ENCODE measurements around the gene MBD3L5. TPM values are rescaled to one million over a fixed set of nuclear protein-coding genes. Genes with fewer than 3 reads are reported as not detected.

The MBD3L5 gene
- total RNA-seq, 1 experiment from 2014 or later, result not detected

- CTCF ChIA-PET, result interaction anchor here (0.6 kb wide), 1 partner anchor 452 kb away, joined by 13 read pairs; no protein-coding TSS in a partner anchor
- POLR2A ChIA-PET, result no interaction called here
- intact Hi-C loops (cut with micrococcal nuclease; ENCODE audit: unreplicated experiment), result no loop called here
Measured at GRCh38 chr19:7000816-7001215, 29.6 kb upstream of the MBD3L5 start.

GRCh38 chr19:7004313-7004931 is 26.0 kb upstream of the MBD3L5 start:
- peaks cover 2% of the 10 kb centered on the region; the same call in 1 of the 2 replicates for H3K27me3 ChIP-seq (ENCODE audit: control insufficient read depth, insufficient read depth, low read length)
- DNase-seq (ENCODE audit: low read depth, low spot score) (peak; percentile 20), ATAC-seq (peak; percentile 73; the same call in 1 of the 2 replicates)
- H3K36me3 ChIP-seq (ENCODE audit: control insufficient read depth, insufficient read depth, low read length), result no peaks in the 10 kb centered on the region
- TF ChIP-seq TCF7L2 (IDR thresholded peaks at IDR 0.05; ENCODE audit: low read depth, low read length) (no peak), CTCF (IDR thresholded peaks at IDR 0.05) (peak; percentile 80), SIN3A (IDR thresholded peaks at IDR 0.05; ENCODE audit: borderline replicate concordance, insufficient read depth, low read depth, low read length) (no peak), POLR2AphosphoS5 (IDR thresholded peaks at IDR 0.05; ENCODE audit: low read depth, low read length) (no peak), REST (IDR thresholded peaks at IDR 0.05; ENCODE audit: insufficient read depth in 1 of 2, low read depth in 2 of 2, low read length in 1 of 2) (no peak)
- no TSS peak for BruUV-seq (replicated peaks)
- in situ Hi-C loops (cut with HindIII; ENCODE audit: low pct_unique_long_range_greater_than_20kb, low sequenced_read_pairs), result no loop called here
- no peak overlapping the region for H3K4me3 ChIP-seq (ENCODE audit: low read depth in 2 of 2, low read length in 2 of 2)
- no peaks in the 10 kb centered on the region for H3K4me1 ChIP-seq (ENCODE audit: control insufficient read depth, insufficient read depth, low read length)
- no peak overlapping the region for H3K27ac ChIP-seq (ENCODE audit: low read length)
- ChIA-PET CTCF (interaction anchor here (0.6 kb wide), 1 partner anchor 139 kb away, joined by 5 read pairs; no protein-coding TSS in a partner anchor), POLR2A (no interaction called here)
- H3K9me3 ChIP-seq (ENCODE audit: control insufficient read depth, insufficient read depth, low read depth, low read length), result no peaks in the 10 kb centered on the region
- intact Hi-C loops (cut with micrococcal nuclease; ENCODE audit: unreplicated experiment), result no loop called here

More at GRCh38 chr19:7000816-7001215, 29.6 kb upstream of the MBD3L5 start:
- H3K27ac ChIP-seq (ENCODE audit: low read length), result no peak overlapping the region
- no peaks in the 10 kb centered on the region for H3K4me1 ChIP-seq (ENCODE audit: control insufficient read depth, insufficient read depth, low read length)
- in situ Hi-C loops (cut with HindIII; ENCODE audit: low pct_unique_long_range_greater_than_20kb, low sequenced_read_pairs), result no loop called here
- no peaks in the 10 kb centered on the region for H3K9me3 ChIP-seq (ENCODE audit: control insufficient read depth, insufficient read depth, low read depth, low read length)
- ATAC-seq, result no peak
- no peak overlapping the region for H3K4me3 ChIP-seq (ENCODE audit: low read depth in 2 of 2, low read length in 2 of 2)
- H3K36me3 ChIP-seq (ENCODE audit: control insufficient read depth, insufficient read depth, low read length), result no peaks in the 10 kb centered on the region
- TF ChIP-seq CTCF (IDR thresholded peaks at IDR 0.05) (no peak), SIN3A (IDR thresholded peaks at IDR 0.05; ENCODE audit: borderline replicate concordance, insufficient read depth, low read depth, low read length) (no peak), REST (IDR thresholded peaks at IDR 0.05; ENCODE audit: insufficient read depth in 1 of 2, low read depth in 2 of 2, low read length in 1 of 2) (no peak), TCF7L2 (IDR thresholded peaks at IDR 0.05; ENCODE audit: low read depth, low read length) (no peak), POLR2AphosphoS5 (IDR thresholded peaks at IDR 0.05; ENCODE audit: low read depth, low read length) (no peak)
- peaks cover 2% of the 10 kb centered on the region; the same call in 1 of the 2 replicates for H3K27me3 ChIP-seq (ENCODE audit: control insufficient read depth, insufficient read depth, low read length)
- no TSS peak for BruUV-seq (replicated peaks)
- DNase-seq (ENCODE audit: low read depth, low spot score), result no peak

Measured in Panc1 (cell line).